ENCODE data around the gene TMEM121B.

The TMEM121B gene

DNA sequence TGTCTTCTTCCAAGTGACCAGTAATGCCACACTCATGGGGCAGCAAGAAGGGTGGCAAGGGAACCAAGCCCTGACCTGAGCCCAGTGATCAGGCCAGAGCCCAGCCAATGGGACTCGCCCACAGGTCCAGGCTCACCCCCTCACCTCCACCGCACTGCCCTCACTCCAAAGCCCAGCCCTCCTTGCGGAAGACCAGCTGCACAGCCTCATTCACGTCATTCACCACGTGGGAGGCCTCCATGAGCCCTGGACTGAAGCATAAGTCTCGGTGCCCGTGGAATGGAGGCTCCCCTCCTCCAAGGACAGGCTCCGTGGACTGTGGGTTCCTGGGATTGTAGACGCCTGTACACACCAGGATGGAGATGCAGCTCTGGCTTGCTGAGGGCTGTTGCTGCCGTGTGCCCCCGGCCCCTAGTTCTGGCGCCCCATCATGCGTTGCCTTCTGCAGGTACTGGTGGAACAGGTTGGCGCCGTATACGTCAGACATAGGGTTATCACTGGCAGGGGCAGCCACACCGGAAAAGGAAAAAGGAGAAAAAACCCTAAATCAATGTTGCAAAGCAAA is 16.8 kb upstream of the TMEM121B start:
- no peak for DNase-seq

DNA sequence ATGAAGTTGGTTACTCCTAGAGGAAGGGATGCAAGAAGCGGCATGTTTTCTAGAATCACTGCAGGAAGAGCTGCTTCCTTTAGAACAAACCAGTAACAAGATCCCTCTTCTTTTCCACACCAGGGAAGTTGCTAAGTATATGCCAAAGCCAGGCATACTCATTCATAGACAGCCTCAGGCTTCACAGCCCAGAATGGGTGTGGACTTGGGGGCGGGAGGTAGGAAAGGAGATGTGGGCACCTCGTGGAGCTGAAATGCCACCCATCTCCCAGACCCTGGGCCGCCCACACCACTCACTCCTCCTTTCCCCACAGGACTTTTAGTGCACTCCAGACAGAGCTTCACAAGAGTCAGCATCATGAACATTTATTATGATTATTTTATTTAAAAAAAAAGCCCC is 16.0 kb upstream of the TMEM121B start:
- DNase-seq, result no peak

DNA sequence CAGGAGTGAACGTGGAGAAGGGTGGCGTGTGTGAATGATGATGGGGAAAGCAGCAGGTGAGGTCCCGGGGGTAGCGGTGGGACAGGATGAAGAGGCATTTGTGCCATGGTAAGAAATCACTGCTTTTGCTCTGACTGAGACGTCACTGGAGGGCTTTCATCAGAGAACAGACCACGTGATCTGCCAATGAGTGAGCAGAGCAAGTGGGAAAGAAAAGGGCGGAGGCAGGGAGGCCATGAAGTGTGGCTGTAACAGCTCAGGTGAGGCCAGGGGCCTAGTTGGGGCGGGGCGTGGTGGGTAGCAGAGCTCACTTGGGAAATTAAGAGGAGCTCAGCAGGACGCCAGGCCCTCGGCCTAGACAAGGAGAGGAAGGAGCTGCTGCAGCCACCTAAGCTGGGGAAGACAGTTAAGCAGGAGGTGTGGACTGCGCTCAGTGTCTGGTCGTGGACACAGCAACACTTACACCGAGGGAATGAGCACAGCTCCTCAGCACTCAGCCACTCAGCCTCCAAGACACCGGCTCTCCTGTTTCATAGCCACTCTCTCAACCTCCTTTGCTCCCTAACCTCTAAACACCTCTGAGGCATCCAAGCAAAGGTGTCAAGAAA is 14.1 kb upstream of the TMEM121B start:
- DNase-seq, result no peak

DNA sequence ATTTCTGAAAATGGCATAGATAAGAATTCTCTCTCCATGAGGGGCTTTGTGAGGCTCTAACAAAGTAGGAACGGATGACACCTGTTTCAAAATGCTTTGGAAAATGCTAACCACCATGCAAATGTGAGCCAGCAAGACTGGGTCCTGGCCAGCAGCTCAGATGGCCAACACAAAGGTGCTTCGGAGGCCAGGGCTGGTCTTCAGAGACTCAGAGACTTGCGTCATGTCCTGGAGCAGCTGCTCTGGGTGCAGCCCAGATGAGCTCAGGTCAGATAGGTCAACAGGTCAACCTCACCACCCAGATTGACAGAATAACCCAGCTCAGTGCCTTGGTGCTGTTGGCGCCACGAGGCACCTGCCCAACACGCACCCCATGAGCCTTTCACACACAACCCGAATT is 12.0 kb upstream of the TMEM121B start:
- no peak for DNase-seq

DNA sequence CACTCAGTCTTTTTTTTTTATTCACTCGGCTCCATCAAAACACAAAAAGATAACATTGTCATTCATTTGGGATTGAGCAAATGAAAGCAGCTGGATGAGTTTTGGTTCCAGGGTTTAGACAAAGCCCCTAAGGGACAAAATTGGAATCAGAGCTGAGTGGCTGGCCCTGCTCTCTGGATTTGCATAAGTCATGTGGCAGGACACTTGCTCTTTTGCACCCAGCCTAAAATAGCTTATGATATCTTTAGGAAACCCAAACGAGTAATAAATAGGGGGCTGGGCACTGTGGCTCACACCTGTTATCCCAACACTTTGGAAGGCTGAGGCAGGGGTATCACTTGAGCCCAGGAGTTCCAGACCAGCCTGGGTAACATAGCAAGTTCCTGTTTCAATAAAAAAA is 11.0 kb upstream of the TMEM121B start:
- no peak for DNase-seq

DNA sequence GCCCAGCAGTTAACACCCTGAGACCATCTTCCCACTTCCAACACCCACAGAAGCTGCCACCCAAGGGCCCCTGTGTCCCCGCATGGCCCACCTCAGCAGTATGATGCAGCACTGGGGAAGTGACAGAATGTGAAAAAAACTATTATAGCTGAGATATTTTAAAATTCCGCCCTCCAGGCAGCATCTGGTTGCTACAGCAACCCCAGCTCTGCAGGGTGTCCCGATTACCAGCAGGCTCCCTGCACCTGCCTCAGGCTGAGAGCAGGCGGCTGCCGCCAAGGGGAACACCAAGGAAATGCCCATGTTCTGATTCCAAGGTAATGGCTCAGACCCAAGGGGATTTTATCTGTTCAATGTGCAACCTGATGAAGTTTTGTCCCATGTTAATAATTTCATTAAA is 10.5 kb upstream of the TMEM121B start:
- no peak for DNase-seq

DNA sequence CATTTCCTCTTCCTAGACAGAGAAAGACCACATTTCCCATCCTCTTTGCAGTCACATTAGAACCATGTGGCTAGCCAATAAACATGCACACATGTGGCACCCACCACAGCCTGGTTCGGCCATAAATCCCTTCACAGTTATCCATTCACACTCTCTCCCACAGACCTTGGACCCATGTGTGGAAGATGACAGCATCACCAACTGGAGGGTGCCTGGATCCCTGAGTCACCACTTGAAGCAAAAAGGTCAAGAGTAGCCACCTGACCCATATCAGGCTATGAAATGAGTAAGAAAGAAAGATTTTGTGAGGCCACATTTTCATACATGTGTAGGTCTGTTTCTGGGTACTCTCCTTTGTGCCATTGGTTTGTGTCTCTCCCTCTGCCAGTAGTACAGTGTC is 9.0 kb upstream of the TMEM121B start:
- no peak for DNase-seq

DNA sequence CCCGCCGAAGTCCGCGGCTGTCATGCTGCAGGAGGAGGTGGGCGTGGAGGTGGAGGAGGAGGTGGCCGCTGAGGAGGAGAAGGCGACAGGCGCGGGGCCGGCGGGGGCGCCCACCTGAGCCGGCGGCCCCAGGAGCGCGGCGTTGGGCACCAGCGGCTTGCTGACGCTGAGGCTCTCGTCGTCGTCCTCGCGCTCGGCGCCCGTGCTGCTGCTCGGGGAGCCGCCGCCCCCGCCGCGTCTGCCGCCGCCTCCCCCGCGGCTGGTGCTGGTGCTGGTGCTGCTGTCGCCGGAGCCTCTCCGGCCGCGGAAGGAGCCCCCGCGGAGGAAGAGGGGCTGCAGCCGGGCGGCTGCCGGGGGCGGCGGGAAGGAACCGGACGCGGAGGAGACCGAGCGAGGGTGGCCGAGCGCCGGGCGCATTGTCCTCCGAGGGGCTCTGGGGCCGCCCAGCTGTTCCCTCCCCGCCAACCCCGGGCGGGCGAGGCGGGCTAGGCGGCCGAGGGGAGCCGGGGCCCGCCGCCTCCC is 388 bp downstream of the TMEM121B start:
- DNase-seq, result no peak

DNA sequence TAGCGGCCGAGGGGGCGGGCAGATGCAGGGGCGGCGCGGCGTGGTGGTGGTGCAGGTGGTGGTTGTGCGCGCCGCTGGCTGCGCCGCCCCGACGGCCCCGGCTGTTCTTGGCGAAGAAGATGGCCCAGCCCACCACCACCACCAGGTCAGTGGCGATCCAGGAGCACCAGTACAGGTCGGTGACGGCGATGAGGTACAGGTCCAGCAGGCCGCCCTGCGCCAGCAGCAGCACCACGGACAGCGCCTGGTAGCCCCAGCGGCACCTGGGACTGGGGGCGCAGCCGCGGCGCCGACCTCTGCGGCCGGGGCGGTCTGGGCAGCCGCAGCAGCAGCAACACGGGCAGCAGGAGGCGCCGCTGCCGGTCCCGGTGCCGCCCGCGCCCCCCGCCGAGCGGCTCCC is 879 bp downstream of the TMEM121B start:
- DNase-seq, result peak; percentile 27 to 32

DNA sequence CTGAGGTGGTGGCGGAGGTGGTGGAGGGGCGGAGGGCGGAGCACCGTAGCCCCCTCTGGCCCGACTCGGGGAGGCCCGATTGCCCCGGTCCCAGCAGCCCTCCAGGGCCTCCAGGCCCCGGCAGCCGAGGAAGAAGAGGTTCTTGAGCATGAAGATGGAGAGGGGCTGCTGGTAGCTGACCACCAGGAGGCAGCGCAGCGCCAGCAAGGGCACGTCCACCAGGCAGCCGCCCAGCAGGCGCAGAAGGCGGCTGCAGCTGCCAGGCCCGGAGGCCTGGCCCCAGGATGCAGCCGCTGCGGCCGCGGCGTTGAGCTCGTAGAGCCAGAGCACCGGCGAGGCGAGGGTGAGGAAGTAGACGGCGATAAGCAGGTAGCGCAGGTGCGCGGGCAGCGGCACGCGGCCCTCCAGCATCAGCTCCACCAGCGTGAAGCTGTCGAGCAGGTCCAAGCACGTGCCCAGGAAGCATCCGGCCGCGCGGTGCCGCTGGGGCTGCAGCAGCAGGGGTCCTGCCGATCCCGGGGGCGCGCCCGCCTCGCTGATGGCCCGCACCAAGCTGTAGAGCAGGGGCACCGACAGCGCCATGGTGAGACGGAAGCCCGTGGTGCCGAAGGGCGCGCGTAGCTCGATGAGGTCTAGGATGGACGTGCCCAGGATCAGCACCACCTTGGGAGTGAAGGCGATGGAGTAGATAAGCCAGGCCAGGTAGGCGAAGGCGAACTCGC is 1.5 kb downstream of the TMEM121B start:
- no peak for DNase-seq

DNA sequence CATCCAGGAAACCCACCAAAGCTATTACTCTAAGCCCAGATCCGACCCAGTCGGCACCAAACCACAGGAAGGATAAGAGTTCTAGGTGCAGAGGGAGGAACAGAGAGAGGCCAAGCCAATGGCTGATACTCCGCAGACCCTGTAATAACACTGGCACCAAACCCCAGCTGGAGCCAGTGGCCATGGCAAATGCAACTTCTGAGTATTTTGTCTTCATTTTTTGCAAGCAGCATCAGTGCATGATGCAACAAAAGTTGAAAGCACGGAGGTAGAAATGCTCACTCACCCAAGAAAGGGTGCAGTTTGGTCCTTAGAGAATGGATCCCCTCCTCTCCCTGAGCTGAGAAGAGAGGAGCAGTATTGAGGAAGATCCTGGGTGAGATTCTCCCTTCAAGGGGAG is 2.8 kb downstream of the TMEM121B start:
- no peak for DNase-seq

DNA sequence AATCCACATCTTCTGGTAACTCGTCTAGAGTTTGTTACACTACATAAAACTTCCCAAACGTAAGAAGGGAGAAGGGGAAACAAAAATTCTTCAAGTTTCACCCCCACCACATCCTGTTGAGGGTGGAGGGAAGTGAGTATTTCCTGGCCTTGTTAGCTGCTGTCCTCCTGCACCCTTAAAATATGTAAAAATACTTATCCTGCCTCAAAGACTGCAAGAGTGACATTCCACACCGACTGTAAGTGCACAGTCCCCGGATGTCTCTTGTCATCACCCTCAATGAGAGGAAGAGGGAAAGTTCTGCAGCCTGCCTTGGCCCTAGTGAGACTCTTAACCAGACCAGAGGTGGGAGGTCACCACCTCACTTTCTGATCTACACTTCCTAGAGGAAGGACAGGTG is 3.3 kb downstream of the TMEM121B start:
- DNase-seq, result peak; percentile 36 to 54

DNA sequence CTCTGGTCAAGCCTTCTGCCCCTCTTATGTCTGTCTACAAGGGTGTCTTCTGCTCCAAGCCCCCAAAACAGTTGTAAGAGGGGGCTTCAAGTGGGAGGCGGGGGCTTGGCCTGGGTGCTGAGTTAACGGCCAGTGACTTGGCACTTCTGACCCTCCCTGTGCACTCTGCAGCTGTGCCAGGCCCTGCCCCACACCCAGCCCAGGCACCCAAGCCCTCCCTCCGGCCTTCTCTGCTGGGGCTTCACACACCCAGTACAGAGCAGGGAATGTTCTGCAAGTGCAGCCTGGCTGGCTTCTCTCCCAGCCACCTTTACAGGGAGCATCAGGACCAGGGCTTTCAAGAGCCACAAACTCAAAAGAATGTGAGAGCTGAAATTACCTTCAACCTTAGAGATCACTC is 3.8 kb downstream of the TMEM121B start:
- DNase-seq, result no peak

DNA sequence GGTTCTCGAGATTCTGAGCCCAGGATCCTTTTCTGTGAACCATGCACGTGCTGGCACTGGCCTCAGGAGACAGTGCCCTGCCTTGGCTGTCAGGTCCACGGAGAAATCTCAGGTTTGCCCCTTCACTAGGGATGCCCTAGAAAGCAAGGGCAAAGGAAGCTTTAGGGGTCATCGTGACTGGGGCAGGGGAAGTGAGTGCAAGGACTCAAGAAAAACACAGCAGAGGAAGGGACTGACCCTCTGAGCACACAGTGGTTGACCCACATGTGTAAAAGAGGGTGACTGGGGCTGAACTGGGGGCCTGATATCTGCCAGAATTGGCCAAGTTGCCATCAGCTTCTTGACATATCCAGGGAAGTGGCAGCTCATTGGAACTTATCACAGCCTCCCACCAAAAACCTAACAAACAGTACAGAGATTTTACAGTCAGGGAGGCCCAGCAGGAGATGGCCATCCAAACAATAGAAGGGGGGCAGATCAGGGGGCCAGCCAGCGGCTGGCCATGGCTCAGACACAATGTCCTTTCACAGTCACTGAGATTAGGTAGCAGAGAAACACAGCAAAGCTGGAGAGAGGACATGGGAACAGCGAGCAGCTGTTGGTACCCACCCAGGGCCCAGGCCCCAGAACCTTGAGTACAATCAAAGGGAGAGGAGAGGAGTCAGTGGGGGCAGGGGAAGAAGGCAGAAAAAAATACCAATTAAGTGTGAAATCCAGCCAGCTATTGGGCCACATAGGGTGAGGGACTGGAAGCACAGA is 4.4 kb downstream of the TMEM121B start:
- DNase-seq, result no peak

DNA sequence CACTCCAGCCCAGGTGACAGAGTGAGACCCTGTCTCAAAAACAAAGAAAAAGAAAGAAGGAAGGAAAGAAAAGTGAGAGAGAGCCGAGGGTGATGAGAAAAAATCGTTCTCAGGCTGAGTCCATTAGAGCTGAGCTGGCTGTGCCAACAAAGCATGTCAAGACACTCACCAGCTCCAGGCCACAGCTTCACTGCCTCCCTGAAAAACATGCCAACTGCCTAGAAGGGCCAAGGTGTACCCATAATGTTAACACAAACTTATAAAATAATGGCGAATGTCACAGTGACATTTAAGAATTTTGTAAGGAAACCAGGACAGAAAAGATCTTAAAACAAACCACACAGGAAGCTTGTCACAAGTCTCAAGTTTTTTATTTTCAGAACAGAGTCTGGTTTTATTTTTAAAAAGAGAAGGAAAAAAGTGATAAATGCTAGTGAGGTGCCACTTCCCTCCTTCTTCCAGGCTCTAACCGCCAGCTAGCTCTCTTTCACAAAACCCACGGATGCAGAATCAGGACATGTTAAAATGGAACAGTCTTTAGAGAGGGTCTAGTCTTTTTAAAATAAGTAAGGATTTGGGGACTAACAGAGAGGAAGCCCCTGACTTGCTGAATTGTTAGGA is 5.1 kb downstream of the TMEM121B start:
- peak in 1 of 2 experiments; percentile 12 for DNase-seq

DNA sequence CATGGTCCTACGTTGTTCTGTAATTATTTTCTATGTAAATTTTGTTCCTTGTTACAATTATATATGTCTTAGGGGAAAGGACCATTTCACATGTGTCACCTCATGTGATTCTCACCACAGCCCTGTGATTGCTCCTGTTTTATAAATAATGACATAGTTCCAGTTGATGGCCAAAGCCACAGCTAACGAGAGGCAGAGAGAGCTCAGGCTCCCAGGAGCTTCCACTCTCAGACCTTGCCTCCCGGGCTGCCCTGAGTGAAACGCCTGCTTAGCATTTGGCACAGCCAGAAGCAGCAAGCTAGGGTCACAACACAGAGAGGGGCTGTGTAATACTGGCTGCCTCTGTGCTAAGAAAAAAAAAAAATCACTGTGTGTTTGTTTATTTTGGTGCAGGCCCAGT is 5.9 kb downstream of the TMEM121B start:
- DNase-seq, result no peak

DNA sequence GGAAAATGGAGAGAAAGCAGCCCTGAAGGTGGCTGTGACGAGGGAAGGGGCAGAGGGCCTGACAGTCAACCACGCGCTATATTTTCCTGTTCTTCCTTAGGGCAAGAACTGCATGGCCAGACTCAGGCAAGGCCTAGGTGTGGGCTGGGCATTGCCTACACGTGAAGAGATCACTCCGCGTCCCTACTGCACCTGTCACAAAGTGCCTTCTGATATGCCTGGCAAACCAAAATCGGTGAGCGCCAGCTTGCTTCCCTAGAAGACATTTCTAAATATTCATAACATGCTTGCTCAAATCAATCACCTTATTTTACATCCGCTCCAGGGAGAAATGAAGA is 6.3 kb downstream of the TMEM121B start:
- no peak for DNase-seq

DNA sequence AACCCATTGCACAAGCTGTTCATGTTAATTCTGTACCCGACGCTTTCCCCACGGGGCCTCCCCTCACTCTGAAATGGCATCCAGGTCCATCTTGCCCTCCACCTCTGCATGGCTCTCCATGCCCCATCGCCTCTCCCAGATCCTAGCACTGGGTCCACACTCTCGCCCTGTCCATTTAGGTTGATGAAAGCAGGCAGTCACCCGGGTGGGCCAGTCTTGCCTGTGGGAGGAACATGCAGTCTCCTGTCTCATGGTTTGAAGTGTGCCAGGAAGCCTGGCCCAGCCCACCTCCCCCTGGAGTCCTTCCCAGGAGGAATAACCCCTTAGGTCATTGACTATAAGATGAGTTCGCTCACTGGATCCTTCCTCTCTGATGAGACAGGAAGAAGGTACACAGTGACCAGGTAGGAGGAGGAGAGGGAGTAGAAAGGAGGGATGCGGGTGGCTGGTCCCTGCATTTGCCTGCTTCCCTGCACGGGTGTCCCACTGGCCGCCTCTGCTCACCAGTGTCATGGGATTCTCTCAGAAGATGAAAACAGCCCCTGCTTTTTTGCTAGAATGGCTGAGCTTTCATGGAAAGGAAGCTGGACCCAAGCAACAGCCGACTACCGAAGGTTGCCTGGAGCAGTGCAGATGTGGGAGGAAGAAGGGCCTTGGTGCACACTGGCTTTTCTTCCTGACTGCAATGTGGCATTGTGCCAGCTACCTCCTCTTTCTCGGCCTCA is 6.8 kb downstream of the TMEM121B start:
- no peak for DNase-seq

DNA sequence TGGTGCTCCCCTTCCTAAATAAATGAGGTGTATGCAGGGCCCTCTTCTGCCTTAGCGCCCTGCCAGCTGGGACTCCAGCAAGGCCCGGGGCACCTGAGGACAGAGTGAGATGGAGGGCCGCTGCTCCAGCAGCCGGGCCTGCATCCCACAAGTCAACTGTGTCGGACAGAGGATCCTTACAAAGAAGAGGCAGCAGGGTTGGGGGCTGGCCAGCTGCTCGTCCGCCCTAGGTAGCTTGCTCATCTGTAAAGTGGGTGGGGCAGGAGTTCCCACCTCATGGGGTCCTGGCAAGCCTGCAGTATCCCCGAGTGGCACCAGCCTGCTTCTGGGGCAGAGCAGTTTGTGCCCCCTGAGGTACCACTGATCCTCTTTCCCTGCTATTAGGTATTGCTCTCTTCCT is 7.6 kb downstream of the TMEM121B start:
- DNase-seq, result no peak

DNA sequence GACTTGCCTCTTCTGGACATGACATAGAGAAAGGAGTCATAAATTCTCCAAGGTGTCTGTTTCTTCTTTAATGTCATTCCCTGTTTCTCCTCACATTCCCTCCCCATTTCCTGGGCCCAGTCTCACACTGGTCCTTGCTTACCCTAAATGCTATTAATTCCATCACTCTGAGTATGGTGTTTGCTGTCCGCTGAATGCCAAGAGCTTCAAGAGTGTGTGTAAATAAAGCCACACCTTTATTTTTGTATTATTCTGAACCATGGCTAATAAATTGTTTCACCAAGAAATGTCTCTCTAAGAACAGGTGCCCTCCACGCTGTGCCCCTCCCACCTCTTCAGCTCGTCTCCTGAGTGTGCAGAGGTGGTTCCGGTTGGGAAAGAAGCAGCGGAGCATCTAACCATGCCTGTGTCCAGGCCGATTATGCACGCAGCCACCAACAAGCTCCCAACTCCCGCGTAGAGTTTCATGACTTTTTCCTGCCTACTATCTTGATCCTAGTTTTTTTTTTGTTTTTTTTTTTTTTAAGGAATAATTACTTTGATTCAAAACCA is 8.6 kb downstream of the TMEM121B start:
- DNase-seq, result no peak

DNA sequence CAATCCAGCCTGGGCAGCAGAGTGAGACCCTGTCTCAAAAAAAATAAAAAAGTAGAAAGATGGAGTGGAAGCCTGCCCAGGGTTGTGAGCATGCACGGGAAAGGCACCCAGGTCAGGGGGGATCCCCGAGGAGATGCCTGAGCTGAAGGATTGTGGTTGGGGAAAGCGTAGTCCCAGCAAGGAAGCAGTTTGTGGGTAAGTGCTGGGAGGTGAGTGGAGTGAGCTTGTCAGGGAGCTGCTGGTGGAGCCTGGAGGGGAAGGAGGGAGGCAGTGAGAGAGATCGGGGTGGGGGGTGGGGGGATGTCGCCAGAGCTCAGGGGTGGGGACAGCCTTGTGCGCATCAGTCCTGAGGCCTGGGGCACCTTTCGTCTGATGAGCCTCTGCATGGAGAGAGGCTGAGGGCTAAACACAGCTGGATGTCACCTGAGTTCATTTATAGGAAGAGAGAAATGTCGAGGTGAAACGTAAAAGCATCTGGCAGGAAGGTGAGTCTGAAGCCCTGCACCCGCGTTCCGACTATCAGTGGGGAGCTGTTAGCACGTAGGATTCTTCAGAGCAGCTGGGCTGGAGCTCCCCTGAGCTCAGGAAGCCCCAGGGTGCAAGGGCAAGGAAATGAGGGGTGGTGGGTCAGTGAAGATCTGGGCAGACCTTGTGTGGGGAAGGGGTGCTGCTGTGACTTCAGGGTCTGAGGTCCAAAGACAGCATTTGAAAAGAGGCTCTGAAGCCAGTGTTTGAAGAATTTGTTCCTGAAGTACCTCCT is 10.2 kb downstream of the TMEM121B start:
- DNase-seq, result no peak

DNA sequence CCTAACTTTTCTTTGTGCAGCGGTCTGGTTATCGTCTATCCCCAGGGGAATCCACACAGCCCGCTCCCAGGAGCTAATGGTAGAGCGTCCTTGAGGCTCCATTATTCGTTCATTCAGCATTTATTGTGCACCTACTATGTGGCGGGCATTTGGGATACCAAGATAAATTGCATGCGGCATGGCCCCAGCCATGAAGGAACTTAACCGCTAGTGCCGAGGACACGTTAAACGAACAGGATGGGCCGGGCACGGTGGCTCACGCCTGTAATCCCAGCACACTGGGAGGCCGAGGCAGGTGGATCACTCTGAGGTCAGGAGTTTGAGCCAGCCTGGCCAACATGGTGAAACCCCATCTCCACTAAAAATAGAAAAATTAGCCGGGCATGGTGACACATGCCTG is 11.2 kb downstream of the TMEM121B start:
- DNase-seq, result no peak
